Omental fat pad (tissue), 4 donors: Measurements from ENCODE around the gene PLD3. TPM values are rescaled to one million over a fixed set of nuclear protein-coding genes. Genes with fewer than 3 reads are reported as not detected.

ENCODE experiments used
- ATAC-seq: fragments of 150-250 bp; one replicate; pipeline ENCODE4 v1.9.1; 2016; ENCODE audit warnings: mild to moderate bottlenecking, moderate library complexity; ENCODE audit not compliant: low FRiP score
- DNase-seq: peaks from one replicate; pipeline ENCODE4 v3.0.0-alpha.2; 2019; ENCODE audit warnings: low spot score
- CTCF ChIP-seq, 3 donors: fragments of 450-650 bp; IDR thresholded peaks; one replicate each; pipeline ENCODE4 v1.5.1; 2016 to 2017; ENCODE audit warnings: antibody characterized with exemption in 3 of 3, mild to moderate bottlenecking in 3 of 3, moderate library complexity in 2 of 3
- total RNA-seq, 4 donors: library from RNA; depleted of rRNA; stranded (reverse); fragments of >200 nt; gene quantifications; one replicate each; pipeline ENCODE4 v1.1.0, GENCODE V29; 2016

PLD3 gene
- total RNA-seq, 4 donors from 2014 or later = 254 to 437 (median 351) TPM

GRCh38 chr19:40309666-40310065 lies 38.8 kb upstream of the PLD3 start:
- no peak for DNase-seq
- TF ChIP-seq CTCF (IDR thresholded peaks at IDR 0.05) = no peak
- no peak for ATAC-seq

- no peak for TF ChIP-seq CTCF (IDR thresholded peaks at IDR 0.05)
- DNase-seq = no peak
- no peak for ATAC-seq
Observed at GRCh38 chr19:40312533-40312932, 36.0 kb upstream of the PLD3 start.

GRCh38 chr19:40313229-40313983 lies 35.1 kb upstream of the PLD3 start:
- no peak for TF ChIP-seq CTCF (IDR thresholded peaks at IDR 0.05)
- ATAC-seq = no peak
- DNase-seq = no peak

DNA sequence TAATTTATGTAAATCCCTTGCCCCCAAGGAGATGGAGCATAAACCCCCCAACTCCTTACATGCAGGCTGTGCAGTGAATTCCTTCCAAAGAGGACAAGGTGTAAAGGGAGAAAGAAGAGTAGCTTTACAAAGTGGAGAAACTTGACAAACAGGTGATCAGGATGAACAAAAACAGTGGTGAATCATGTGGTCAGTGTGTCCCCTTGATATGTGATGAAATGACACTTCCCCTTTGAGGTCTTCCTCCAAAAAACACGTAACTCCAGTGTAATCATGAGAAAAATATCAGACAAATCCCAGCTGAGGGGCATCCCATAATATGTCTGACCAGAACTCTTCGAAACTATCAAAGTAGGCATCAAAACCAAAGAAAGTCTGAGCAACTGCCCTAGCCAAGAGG lies 33.8 kb upstream of the PLD3 start:
- no peak for ATAC-seq
- TF ChIP-seq CTCF (IDR thresholded peaks at IDR 0.05) = no peak
- DNase-seq = no peak

DNA sequence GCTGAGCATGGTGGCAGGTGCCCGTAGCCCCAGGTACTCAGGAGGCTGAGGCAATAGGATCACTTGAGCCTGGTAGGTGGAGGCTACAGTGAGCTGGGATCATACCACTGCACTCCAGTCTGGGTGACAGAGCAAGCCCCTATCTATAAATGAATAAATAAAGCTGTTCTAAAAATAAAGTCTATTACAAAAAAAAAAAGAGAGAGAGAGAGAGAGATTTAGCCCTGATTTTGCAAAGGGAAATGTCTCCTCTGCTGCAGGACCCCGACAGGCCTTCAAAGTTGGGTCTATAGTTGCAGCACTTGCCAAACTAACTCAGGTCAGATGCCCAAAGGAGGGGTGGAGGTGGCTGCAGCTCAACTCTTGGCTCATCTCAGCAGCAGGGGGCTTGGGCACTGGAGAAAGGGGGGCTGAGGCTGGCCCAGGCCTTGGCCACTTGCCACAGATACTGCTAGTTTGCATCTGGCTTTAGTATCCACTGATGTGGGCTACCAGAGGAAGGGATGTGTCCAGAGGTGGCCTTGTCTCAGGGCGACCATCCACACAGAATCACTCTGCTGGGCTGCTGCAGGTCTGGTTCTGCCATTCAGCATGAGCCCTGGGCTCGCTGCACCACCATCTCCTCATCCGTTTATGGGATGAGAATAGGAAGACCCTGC lies 32.6 kb upstream of the PLD3 start:
- TF ChIP-seq CTCF (IDR thresholded peaks at IDR 0.05) = no peak
- no peak for DNase-seq

GRCh38 chr19:40317338-40317737 lies 31.2 kb upstream of the PLD3 start:
- no peak for TF ChIP-seq CTCF (IDR thresholded peaks at IDR 0.05)
- ATAC-seq = no peak
- DNase-seq = no peak

More for the DNA sequence above, 32.6 kb upstream of the PLD3 start:
- no peak for ATAC-seq

- no peak for DNase-seq
- TF ChIP-seq CTCF (IDR thresholded peaks at IDR 0.05) = no peak
Observed at GRCh38 chr19:40320558-40320935, 27.9 kb upstream of the PLD3 start.

More at GRCh38 chr19:40320558-40320935, 27.9 kb upstream of the PLD3 start:
- ATAC-seq = no peak
